HG03108 (cell line): Measurements from ENCODE around the gene USF2.
"Not testable (repeated sequence)": the region's sequence is repeated elsewhere in the genome, so short reads cannot be mapped to it uniquely, and the experiment has no call there.

Experiments
- ATAC-seq: cut with Tn5 transposase; IDR thresholded peaks from one replicate; pipeline ENCODE4 v1.9.1; 2021; ENCODE audit warnings: moderate library complexity; ENCODE audit not compliant: unreplicated experiment

USF2 gene

GRCh38 chr19:35284153-35285094 is 15.7 kb downstream of the USF2 start:
- no peak for ATAC-seq

GRCh38 chr19:35285095-35285449 is 16.3 kb downstream of the USF2 start:
- ATAC-seq = no peak

- ATAC-seq = not testable (repeated sequence)
These were observed 16.7 kb downstream of the USF2 start for GRCh38 chr19:35285465-35285864.

GRCh38 chr19:35286101-35286500 is 17.3 kb downstream of the USF2 start:
- ATAC-seq = not testable (repeated sequence)

- no peak for ATAC-seq
These were observed 19.0 kb downstream of the USF2 start for GRCh38 chr19:35287713-35288112.

DNA sequence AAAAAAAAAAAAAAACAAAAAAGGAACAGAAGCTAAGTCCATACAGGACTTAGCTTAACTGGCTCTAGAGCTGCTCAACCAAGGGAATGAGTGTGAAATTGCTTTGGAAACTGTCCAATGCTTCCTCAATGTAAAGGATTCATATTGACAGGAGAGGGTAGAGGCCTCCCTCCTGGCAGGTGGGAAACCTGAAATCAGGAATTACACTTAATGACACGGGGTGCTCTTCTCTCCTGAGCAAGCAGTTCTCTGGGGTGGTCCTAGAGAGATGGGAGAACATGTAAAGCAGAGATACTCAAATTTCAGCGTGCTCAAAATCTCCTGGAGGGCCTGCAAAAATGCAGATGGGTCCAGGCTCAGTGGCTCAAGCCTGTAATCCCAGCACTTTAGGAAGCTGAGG is 19.6 kb downstream of the USF2 start:
- no peak for ATAC-seq

GRCh38 chr19:35288906-35289305 is 20.1 kb downstream of the USF2 start:
- no peak for ATAC-seq

GRCh38 chr19:35290381-35291127 is 21.8 kb downstream of the USF2 start:
- ATAC-seq = no peak

GRCh38 chr19:35291259-35291658 is 22.5 kb downstream of the USF2 start:
- no peak for ATAC-seq

DNA sequence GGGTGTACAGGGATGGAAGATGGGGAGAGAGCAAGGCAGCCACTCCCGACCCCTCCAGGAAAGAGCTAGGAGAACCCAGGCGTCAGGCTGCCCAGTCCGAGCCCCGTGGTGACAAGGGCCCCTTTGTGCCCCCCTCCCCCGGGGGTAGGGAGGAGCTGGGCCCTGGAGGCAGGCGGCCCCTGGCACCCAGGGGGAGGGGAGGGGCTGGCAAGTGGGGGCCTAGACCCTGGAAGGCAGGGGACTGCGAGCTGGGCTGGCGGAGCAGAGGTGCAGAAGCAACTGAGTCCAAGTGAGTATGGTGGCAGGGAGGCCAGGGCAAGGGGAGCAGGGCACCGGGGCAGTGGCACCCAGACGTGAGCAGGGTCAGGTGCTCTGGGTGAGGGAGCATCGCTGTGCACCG is 23.2 kb downstream of the USF2 start, which contains the start of gene MAG:
Gene MAG, plus strand, starts transcription at position 246 of the 400 bp plus-strand sequence. CDS start 3,248 bp downstream, outside the sequence.
- ATAC-seq = no peak

GRCh38 chr19:35292421-35293362 is 23.9 kb downstream of the USF2 start:
- no peak for ATAC-seq

DNA sequence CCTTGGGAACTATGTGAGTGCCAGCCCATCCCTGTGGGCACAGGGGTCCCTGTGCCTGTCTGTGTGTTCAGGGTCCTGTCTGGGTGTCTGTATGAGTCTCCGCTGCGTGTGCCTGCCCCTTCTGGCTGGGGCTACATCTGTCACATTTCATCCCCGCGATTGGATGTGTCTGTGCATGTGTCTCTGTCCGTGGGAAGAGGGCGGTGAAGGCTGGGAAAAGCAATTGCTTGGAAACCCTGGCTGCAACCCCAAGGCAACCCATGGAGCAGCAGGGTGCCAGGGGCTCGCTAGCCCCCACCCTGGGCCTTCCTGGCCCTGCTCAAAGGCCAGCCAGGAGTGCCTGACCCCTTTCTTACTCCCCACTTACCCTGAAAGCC is 24.6 kb downstream of the USF2 start:
- ATAC-seq = no peak

DNA sequence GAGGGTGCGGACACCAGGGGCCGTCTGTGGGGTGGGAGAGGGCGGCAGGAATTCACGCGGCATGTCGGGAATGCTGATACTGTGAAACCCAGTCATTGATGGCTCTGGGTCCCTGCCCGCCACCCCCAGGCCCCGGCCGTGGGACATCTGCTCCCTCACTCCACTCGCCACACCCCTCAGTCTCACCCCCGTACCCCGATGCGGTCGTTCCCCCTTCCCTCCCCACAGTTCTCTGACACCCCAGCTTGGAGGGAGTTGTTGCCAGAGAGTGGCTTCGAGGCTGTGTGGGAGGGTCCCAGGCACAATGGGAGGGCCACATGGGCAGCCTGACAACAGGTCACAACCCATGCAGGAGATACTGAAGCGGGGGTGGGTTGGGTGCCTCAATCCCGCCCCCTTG is 25.0 kb downstream of the USF2 start:
- no peak for ATAC-seq

GRCh38 chr19:35294328-35294727 is 25.6 kb downstream of the USF2 start:
- no peak for ATAC-seq

GRCh38 chr19:35294859-35295791 is 26.4 kb downstream of the USF2 start:
- ATAC-seq = no peak

DNA sequence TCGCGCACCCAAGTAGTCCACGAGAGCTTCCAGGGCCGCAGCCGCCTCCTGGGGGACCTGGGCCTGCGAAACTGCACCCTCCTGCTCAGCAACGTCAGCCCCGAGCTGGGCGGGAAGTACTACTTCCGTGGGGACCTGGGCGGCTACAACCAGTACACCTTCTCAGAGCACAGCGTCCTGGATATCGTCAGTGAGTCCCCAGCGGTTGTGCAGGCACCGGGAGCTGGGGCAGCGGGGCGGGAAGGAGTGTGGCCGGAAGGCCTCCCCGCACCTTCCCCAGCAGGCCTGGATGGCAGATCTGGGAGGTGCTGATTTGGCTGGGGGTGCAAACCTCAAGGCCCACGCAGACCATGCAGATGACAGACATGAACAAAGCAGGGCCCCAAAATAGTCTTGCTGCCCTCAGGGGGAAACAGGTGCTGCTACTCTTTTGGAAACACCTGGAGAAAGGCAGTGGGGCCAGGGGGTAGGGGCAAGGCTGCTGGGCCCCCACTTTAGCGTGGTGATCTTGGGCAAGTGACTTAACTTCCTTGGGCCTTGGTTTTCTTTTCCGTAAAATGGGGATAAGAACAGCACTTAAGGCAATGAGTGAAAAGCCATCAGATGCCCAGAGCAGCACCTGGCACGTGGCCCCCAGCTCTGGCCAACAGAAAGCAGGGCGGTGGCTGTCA is 27.2 kb downstream of the USF2 start:
- no peak for ATAC-seq

DNA sequence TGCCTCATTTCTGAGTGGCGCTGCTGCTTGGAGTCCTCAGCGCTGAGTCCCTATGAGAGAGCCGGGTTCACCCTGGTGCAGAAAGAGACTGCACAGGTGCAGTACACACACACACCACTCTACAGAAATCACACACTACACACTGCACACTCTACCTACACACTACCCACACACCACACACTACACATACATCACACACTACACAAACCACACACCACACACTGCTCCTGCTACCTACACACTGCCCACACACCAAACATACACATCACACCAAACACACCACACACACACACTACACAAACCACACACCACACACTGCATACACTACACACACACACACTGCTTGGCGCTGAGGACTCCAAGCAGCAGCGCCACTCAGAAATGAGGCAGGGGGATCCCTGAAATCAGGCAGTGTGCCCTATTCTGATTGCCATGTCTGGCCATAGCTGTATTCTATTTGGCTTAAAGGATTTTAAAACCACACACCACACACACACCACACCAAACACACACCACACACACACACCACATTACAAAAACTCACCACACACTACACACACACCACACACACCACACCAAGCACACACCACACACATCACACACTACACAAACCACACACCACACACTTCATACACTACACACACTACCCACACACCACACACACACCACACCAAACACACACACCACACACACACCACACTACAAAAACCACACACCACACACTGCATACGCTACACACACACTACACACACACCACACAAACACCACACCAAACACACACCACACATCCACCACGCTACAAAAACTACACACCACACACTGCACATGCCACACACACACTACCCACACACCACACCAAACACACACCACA is 28.1 kb downstream of the USF2 start:
- ATAC-seq = no peak

DNA sequence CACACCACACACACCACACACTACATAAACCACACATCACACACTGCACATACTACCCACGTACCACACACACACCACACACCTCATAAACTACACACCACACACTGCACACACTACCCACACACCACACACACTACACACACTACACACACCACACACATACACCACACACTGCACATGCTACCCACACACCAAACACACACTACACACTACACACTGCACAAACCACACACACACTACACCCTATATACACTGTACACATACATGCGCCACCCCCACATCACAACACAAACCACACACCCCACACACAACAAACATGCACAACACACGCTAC is 28.7 kb downstream of the USF2 start:
- ATAC-seq = no peak
